ENCODE results near the gene ALKBH8.

DNA sequence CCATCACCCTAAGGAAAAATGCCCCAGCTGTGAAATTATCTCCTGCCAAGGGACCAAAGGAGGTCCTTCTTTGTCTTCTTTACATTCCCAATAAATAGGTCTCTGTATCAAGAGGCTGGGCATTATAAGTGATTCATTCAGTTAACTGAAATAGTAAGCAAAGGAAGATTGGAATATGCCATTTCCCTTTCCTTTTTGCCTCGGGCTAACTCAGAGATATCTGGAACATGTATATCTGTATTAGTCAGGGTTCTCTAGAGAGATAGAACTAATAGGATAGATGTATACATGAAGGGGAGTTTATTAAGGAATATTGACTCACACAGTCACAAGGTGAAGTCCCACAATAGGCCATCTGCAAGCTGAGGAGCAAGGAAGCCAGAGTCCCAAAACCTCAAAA is 92.6 kb downstream of the ALKBH8 start:
- no peak for TF ChIP-seq CTCF (IDR thresholded peaks at IDR 0.05; ENCODE audit: insufficient read depth, low read length, poor library complexity, severe bottlenecking)
- no peak for TF ChIP-seq EZH2phosphoT487 (conservative IDR thresholded peaks at IDR 0.05; ENCODE audit: low read length)
